ENCODE measurements around the gene PIF1. TPM values are rescaled to one million over a fixed set of nuclear protein-coding genes. Genes with fewer than 3 reads are reported as not detected.
A peak's percentile ranks its signal among the peaks of the same experiment; 100 is the strongest.

The PIF1 gene
- polyA plus RNA-seq, 1 experiment = 6.2 TPM

DNA sequence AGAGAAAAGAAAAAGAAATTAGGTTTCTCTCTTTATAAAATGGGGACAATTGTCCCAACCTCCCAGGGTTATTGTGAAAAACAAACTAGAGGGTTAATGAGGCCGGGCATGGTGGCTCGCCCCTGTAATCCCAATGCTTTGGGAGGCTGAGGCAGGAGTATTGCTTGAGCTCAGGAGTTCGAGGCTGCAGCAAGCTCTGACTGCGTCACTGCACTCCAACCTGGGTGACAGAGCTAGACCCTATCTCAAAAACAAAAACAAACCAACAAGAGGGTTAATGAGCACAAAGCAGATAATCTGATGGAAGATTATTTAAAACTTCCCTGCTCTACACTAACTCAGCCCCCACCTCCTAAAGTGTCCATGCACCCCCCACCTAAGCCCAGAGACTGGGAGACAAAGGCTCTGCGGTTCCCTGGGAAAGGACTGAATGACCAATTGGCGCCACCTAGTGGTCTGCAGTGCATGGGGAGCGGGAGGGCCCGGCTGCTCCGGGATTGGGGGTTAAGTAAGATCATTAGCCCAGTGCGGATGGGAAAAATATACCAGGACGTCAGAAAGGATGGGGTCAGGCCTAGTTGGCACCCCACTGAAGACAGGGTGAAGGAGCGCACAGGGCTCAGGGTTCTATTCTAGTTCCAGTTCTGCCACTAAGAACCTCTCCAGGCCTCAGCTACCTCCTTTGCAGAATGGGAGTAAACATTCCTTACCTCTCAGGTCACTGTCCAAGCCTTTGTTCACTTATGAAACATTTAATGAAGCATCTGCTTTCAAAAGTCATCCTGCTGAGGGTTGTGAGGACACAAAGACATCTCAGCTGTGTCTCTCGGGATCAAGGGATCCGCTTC lies 15.6 kb downstream of the PIF1 start:
- TF ChIP-seq, protein P1, sequence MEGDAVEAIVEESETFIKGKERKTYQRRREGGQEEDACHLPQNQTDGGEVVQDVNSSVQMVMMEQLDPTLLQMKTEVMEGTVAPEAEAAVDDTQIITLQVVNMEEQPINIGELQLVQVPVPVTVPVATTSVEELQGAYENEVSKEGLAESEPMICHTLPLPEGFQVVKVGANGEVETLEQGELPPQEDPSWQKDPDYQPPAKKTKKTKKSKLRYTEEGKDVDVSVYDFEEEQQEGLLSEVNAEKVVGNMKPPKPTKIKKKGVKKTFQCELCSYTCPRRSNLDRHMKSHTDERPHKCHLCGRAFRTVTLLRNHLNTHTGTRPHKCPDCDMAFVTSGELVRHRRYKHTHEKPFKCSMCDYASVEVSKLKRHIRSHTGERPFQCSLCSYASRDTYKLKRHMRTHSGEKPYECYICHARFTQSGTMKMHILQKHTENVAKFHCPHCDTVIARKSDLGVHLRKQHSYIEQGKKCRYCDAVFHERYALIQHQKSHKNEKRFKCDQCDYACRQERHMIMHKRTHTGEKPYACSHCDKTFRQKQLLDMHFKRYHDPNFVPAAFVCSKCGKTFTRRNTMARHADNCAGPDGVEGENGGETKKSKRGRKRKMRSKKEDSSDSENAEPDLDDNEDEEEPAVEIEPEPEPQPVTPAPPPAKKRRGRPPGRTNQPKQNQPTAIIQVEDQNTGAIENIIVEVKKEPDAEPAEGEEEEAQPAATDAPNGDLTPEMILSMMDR (IDR thresholded peaks at IDR 0.05; ENCODE audit: low read depth, low read length) = peak; percentile 96
- ChIA-PET POLR2A (interaction anchor here (0.6 to 1.7 kb wide), 3 partner anchors 12 to 79 kb away, joined by 3 read pairs; no protein-coding TSS in a partner anchor), CTCF (interaction anchor here (0.6 to 4.8 kb wide), 26 partner anchors 9 to 159 kb away, joined by 3 to 86 read pairs (median 4); no protein-coding TSS in a partner anchor)
- H3K9me3 ChIP-seq (ENCODE audit: control insufficient read depth, insufficient read depth, low read length) = no peaks in the 10 kb centered on the region
- DNase-seq (ENCODE audit: low read depth, low spot score) = no peak
- peaks cover 7% of the 10 kb centered on the region for H3K27me3 ChIP-seq (ENCODE audit: control insufficient read depth, insufficient read depth, low read length)
- no peak overlapping the region for H3K27ac ChIP-seq (ENCODE audit: low read depth, low read length)
- no peak overlapping the region for H3K4me3 ChIP-seq (ENCODE audit: low read depth, low read length)

DNA sequence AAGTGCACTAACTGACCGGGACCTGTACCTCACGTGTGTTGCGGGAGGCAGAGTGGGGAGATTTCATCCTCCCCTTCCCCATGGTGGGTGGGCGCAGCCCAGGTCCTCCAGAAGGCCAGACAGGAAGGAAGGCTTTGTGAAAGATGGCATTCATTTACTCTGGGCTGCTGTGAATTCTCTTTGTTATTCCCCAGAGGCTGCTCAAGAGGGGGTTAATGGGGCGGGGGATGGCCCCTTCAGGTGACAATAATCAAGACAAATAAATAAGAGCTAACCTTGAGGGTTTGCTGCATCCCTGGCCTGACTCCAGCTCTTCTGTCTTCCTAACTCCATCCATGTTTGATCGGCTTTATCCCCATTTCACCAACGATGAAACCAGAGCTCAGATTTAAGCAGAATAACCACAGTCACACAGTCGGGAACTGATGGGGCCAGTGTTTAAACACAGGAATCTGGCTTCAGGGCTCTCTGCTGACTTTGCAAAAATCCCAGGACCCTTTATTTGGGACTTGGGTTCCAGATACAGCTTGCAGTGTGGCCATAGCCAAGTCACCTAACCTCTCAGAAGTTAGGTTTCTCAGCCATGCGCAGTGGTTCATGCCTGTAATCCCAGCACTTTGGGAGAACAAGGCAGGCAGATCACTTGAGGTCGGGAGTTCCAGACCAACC lies 16.5 kb downstream of the PIF1 start:
- ChIA-PET POLR2A (no interaction called here), CTCF (interaction anchor here (0.6 to 4.8 kb wide), 16 partner anchors 8 to 123 kb away, joined by 3 to 86 read pairs (median 4); no protein-coding TSS in a partner anchor)
- TF ChIP-seq, protein P1 (IDR thresholded peaks at IDR 0.05; ENCODE audit: low read depth, low read length) = no peak

DNA sequence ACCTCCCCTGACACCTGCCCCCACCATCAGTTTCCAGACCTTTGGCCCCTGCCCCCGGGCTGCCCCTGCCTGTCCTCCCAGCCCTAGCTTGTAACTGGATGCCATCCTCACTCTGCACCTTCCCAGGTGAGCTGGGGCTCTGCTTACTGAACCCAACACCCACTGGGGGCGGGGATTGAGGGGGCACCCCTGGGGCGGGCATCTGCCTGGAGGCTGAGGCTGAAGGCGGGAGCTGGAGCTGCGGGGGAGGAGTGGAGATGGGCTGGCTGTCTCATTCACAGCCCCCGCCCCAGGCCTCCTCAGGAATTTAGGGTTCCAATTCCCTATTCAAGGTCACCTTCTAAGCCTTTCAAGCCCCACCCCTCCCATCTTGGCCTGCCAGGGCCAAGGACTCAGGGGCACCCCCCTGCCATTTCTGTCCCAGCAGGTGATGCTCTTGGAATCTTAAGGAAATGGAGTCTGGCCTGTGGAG lies 17.7 kb downstream of the PIF1 start:
- POLR2A ChIA-PET = no interaction called here
- CTCF ChIA-PET = interaction anchor here (0.9 to 4.8 kb wide), 2 partner anchors 74 to 80 kb away, joined by 3 to 86 read pairs; no protein-coding TSS in a partner anchor
- H3K9me3 ChIP-seq (ENCODE audit: control insufficient read depth, insufficient read depth, low read length) = no peaks in the 10 kb centered on the region
- peaks cover 7% of the 10 kb centered on the region for H3K27me3 ChIP-seq (ENCODE audit: control insufficient read depth, insufficient read depth, low read length)
- H3K27ac ChIP-seq (ENCODE audit: low read depth, low read length) = no peak overlapping the region
- TF ChIP-seq, protein P1 (IDR thresholded peaks at IDR 0.05; ENCODE audit: low read depth, low read length) = no peak
- H3K4me3 ChIP-seq (ENCODE audit: low read depth, low read length) = no peak overlapping the region
- no peak for DNase-seq (ENCODE audit: low read depth, low spot score)

More for the DNA sequence above, 16.5 kb downstream of the PIF1 start:
- Histone ChIP-seq H3K27ac (ENCODE audit: low read depth, low read length) (no peak overlapping the region), H3K9me3 (ENCODE audit: control insufficient read depth, insufficient read depth, low read length) (no peaks in the 10 kb centered on the region), H3K27me3 (ENCODE audit: control insufficient read depth, insufficient read depth, low read length) (peaks cover 7% of the 10 kb centered on the region), H3K4me3 (ENCODE audit: low read depth, low read length) (no peak overlapping the region)
- DNase-seq (ENCODE audit: low read depth, low spot score) = no peak

DNA sequence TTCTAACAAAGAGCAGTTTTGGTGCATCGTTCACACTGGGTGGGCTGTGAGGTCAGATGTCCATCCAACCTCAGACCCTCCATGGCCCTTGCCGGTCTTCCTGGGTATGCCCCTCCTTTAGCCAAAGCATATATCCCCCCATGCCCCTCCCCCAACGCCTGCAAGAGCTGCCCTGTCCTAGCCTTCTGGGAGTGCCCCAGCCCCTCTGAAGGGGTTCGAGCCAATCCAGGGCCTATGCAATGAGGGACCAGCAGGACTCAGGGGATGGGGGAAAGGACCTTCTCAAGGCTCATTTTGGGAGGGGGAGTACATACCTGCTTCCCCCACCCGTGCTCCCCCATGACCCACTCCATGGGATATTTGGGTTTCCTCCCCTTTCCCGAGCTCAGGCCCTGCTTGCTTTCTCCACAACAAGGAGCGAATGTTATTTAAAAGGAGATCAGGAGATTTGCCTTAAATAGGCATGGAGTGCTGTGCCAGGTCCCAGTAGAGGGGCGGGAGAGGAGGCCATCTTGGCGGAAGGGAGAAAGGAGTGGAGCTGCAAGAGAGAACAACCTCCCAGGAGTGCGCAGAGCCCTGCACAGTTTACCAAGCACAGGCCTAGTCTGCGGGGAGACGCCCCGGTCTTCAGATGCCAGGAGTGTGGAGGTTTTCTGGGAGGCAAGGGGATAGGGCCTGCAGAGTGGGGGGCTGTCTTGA lies 18.2 kb downstream of the PIF1 start:
- Histone ChIP-seq H3K27me3 (ENCODE audit: control insufficient read depth, insufficient read depth, low read length) (peaks cover 7% of the 10 kb centered on the region), H3K4me3 (ENCODE audit: low read depth, low read length) (no peak overlapping the region), H3K9me3 (ENCODE audit: control insufficient read depth, insufficient read depth, low read length) (no peaks in the 10 kb centered on the region), H3K27ac (ENCODE audit: low read depth, low read length) (no peak overlapping the region)
- no peak for DNase-seq (ENCODE audit: low read depth, low spot score)
- ChIA-PET CTCF (interaction anchor here (0.9 to 4.8 kb wide), 3 partner anchors 73 to 121 kb away, joined by 3 to 86 read pairs (median 4); no protein-coding TSS in a partner anchor), POLR2A (no interaction called here)
- TF ChIP-seq, protein P1 (IDR thresholded peaks at IDR 0.05; ENCODE audit: low read depth, low read length) = no peak
